SW480 (cell line): ENCODE data around the gene MSH5.
"Not testable (repeated sequence)": the region's sequence is repeated elsewhere in the genome, so short reads cannot be mapped to it uniquely, and the experiment has no call there.

Experiments used
- DNase-seq: peaks from one replicate; pipeline ENCODE4 v3.0.0-alpha.2; 2016; ENCODE audit warnings: low spot score

The MSH5 gene

DNA sequence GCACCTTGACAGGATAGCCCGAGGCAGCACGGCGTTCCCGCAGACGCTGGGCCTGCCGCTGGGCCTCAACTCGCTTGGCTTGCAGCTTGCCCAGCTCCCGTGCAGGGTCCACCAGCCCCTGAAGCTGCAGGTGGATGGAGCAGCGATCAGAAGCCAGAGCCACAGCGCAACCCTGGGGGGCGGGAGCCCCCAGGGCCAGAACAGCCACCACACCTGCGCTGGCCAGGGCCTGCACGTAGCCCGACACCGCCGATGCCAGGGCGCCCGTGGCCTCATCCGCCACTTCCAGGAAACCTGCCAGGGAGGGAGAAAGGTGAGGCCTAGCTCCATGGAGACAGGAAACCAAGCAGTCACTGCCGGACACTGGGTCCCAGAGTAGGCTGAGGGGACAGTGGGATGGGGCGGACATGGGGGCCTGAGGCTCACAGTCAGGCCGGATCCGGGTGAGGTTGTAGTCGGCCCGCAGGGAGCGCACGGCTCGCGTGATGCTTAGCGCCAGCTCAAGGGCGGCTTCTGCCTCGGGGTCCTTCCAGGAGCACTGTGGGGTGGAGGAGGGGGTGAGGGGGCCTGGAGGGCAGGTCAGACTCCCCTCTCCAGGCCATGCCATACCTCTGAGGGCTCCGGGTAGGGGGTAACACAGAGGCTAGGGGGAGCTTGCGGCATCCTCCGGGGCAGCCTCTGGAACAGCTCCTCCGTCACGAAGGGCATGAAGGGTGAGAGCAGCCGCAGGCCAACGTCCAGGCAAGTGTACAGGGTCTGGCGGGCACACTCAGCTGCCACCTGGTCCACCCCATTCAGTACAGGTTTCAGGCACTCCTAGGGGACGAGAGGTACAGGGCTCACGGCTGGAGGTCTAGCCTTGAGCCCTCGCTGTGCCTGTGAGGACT, 39.4 kb downstream of the MSH5 start:
- DNase-seq = no peak

DNA sequence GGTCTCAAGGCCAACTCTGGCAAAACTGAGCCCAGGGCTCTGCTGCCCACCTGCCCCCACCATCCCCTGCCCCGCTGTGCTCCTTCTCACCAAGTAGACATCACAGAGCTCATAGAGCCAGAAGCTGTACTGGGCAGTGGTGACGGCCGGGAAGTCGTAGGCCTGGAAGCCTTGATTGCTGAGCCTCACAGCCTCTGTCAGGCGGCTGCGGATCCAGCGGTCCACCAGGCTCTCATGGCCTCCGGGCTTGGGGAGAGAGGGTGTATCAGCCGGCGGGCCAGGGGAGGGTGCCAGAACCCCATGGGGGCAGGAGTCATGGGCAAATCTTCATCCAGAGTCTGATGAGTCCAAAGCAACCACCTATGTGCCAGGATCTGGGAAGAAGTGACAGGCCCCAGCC, 40.1 kb downstream of the MSH5 start:
- DNase-seq = no peak

DNA sequence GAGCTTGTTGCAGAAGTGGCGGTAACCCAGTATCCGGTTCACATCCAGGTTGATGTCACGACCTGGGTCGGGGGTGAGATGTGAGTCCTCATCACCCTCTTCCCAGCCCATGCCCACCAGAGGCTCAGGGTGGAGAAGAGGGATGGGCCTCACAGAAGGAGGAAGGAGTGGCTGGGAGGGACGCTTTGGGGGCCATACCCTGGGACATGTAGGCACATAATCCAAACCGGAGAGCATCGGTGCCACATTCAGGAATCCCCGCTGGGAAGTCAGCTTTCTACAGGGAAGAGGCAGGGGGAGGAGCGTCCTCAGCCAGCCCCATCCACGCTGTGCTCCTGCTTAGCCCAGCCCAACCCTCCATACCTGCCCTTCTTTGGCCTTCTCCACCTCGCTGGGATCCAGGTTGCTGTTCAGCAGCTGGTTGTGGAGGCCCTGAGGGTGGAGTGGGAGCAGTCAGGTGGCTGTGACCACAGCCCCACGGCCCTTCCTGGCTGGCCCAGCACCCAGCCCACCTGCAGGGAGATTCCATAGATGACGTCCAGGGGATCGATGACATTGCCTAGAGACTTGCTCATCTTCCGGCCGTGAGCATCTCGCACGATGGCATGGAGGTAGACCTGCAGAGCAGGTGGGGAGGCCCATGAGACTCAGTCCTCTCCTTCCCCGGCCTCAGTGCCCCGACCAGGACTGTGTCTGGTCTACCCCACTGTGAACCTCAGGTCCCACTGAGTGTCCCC, 40.9 kb downstream of the MSH5 start:
- DNase-seq = no peak

GRCh38 chr6:31781244-31782125, 41.7 kb downstream of the MSH5 start:
- DNase-seq = no peak

- no peak for DNase-seq
These were observed 42.5 kb downstream of the MSH5 start for GRCh38 chr6:31782126-31782855.

DNA sequence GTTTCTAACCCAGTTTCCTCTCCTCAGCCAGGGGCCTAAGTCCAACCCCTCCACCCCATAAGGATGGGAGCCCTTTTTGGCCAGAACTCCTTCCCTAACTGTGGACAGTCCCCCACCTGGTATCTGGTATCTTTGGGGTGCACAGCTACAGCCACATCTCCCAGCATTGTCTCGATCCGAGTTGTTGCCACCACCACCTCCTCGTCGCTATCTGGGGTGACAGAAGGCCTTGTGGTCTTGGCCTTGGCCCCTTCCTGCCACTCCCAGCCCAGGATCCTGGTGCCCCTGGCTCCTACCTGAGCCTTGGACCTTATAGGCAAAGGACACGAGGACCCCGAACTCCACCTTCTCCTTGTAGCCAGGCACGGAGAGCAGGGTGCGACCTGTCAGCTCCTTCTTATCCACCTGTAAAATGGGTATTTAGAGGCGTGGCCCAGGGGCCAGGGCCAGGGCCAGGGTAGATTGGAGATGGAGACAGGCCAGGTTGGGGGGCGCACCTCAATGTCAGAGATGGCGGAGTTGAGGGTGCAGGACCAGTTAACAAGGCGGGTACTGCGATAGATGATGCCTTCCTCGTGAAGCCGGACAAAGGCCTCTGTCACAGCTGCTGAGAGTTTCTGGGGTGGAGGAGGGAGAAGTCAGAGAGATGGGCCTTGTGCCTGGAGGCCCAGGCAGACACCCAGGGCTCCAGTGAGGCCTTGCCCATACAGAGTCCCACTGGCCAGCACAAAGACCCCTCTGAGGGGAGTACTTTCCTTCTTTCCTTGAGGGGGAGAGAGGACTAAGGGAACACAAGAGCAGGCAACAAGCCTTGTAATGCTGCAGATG, 44.5 kb downstream of the MSH5 start:
- no peak for DNase-seq

- DNase-seq = no peak
These were observed 45.7 kb downstream of the MSH5 start for GRCh38 chr6:31785475-31785874.

DNA sequence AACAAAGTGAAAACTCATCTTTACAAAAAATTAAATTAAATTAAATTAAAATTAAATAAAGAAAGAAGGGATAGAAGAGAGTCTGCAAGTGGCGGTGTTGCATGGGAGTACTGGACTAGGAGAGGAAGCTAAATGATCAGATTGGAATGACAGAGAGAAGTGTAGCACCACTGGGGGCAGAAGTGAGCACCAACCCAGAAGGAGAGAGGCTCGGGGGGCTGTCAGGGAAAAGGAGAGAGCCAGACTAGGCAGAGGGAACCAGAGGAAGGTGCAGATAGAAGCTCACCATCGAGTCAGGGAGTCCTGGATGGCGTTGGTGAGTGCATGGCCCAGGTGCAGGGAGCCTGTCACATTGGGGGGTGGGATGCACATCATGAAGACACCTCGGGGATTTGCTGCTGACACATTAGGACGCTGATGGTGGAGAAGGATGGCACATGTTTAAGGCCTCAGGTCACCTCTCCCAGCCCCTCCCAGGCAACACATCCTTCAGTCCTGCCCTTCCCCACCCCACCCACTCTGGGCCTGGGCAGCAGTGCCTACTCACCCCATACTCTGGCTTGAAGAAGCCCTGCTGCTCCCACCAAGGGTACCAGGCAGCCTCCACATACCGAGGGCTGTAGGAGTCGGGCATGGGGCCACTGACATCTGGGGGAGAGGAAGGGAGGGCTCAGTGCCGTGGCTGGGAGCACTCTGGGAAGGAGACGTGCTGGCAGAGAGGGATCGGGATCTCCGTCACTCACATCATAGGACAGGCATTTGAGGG, 51.7 kb downstream of the MSH5 start:
- peak; percentile 50 for DNase-seq

DNA sequence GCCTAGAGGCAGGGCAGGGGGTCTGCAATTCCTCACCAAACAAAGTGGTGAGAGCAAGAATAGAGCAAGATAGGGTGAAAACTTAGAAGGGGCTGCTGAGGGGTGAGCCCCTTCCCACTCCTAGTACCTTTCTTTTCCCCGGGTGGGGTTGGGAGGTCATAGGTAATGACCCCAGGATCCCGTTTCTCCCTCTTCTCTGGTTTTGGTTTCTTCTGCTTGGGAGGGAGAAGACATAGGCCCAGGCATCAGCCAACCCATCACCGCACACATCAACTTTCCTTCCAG, 52.2 kb downstream of the MSH5 start:
- no peak for DNase-seq

DNA sequence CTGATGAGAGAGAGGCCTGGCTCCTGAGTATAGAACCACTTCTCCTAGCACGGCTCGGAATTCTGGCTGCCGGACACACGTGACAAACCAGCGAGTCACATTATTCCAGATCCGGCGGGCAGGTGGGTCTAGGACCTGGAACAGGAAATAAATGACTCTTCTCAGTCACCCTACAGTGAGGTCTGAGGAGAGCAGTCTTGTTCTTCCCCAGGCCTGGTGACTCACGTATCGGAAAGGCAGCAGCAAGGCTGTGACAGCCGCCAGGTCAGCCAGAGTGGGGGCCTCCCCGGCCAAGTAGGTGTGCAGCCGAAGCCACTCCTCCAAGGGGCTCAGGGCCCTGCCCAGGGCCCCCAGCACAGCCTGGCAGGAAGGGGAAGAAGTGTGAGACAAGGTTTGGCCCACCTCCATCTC, 53.0 kb downstream of the MSH5 start:
- DNase-seq = no peak

DNA sequence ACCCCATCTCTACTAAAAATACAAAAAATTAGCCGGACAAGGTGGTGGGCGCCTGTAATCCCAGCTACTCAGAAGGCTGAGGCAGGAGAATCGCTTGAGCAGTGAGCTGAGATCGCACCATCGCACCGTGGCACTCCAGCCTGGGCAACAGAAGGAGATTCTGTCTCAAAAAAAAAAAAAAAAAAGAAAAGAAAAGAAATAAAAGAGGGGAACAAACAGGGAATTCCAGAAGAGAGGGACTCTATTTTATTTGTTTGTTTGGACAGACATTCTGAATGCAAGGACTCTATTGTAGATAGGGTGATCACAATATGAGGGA, 54.1 kb downstream of the MSH5 start:
- not testable (repeated sequence) for DNase-seq

DNA sequence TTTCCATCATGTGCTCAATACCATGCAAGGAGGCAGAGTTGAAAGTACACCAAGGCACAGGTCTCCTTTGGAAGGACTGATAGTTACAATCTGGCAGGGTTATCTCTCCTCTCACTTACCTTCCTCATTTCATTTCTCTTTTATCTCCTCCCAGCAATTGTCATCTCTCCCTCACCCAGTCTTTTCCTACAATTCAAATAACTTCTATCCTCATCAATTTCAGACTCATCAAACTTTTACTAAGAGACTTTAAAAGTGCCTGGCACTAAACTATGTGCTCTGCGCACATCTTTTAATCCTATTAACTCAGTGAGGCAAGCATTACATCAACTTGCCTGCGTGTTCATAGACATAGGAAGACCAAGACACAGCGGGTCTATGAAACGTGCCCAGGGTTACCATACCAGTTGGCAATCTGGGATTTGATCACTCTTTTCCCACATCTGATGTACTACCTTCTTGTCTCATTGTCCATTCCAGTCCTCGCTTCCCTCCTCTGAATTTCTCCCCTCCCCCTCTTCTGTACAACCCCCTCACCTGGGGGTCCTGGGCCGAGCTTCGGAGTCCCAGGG, 54.6 kb downstream of the MSH5 start:
- peak; percentile 36 for DNase-seq

DNA sequence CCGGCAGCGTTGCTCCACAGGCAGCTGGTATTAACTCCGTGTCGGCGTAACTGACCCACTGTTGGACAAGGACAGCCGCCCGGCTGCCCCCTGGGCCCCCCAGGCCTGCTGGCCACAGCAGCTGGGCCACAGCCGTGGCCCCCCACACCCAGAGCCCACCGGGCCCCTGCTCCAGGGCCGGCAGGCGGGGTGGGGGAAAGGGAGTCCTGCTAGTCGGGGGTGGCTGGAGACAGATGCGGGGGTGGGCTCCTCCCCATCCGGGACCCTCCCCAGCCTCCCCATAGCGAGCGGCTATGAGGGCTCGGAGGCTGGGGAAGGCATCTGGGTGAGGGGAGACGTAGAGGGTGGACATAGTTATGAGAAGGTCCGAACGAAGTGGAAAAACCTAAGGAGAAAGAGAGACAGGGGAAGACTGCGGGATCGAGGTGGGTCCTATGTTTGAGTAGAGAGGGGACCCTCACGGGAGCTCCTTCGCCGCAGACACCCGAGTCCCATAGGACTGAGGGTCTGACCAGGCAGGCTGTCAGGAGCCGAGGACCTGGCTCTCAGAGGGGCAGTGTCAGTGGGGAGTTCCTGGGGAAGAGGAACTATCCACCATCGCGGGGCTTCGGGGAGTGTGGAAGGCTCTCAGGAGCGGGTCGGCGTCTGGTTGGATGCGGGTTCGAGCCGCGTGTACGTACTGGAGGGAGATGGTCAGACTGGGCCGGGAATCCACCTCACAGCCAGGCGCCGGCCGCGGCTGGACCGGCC, 55.2 kb downstream of the MSH5 start:
- DNase-seq = no peak

- peak; percentile 88 for DNase-seq
These were observed 56.0 kb downstream of the MSH5 start, which contains the start of gene VARS1 for GRCh38 chr6:31795616-31796298. TSS of gene VARS1 (minus strand) at chr6:31795752. CDS start at chr6:31795217, 535 bp downstream.

- no peak for DNase-seq
These were observed 57.2 kb downstream of the MSH5 start for GRCh38 chr6:31796993-31797385.

DNA sequence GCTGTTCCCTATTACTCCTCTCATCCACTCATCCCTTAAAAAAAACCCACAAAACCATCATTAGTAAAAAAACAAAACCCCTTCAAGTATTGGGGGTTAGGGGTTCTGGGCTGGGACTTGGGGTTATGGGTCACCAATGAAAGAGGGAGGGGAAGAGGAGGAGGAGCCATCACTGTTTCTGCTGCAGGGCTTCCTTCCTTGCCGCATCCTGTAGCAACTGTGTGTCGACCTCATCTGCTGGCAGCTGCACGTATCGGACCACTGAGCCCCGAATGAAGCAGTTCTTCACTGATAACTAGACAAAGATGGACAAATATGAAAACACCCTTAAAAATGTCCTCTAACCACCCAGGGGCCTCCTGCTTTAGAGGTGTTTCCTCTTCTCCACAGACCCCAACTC, 57.8 kb downstream of the MSH5 start:
- no peak for DNase-seq

DNA sequence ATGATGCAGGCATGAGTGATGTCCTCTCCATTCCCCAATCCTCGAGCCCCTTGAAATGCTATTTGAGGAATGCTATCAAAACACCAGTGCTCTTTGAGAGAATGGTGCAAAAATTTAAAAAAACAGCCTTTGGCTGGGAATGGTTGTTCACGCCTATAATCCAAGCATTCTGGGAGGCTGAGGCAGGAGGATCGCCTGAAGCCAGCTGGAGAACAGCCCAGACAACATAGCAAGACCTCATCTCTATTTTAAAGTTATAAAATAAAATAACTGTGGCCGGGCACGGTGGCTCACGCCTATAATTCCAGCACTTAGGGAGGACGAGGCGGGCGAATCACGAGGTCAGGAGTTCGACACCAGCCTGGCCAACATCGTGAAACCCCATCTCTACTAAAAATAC, 60.0 kb downstream of the MSH5 start:
- DNase-seq = no peak
